ENCODE data around the gene DNAJC6. TPM values are rescaled to one million over a fixed set of nuclear protein-coding genes. Genes with fewer than 3 reads are reported as not detected.

Gene DNAJC6
- total RNA-seq = 46.5 TPM

DNA sequence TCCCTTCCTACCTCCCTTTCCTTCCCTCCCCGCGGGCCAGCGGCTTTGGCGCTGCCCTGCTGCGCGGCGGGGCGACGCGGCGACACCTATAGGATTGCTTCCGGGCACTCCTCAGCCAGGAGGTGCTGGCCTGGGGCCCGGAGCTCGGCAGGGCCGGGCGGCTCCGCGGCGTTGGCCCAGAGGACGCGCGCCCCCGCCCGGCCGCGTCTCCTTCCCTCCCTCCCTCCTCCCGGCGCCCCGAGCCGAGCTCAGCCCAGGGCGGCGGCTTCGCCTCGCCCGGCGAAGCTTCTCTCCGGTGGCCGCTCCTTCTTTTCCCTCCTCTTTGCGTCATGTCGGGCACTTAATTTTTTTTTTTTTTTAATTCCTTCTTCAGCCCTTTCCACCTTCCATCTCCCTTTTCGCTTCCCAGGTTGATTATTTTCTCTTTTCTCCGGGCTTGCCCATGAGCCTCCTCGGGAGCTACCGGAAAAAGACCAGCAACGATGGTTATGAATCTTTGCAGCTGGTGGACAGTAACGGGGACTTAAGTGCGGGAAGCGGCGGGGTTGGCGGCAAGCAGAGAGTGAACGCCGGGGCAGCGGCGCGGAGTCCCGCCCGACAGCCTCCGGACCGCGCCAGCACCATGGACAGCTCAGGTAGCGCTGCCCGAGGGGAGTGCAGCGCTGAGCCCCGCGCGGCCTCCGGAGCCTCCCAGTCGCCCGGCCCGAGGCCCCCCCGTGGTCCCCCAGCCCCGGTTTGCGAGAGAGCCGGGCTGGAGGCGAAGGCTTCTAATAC lies at the start of gene DNAJC6:
Gene DNAJC6, plus strand, starts transcription at position 240 of the 774 bp plus-strand sequence. Its CDS starts 203 bp downstream, at position 443.

DNA sequence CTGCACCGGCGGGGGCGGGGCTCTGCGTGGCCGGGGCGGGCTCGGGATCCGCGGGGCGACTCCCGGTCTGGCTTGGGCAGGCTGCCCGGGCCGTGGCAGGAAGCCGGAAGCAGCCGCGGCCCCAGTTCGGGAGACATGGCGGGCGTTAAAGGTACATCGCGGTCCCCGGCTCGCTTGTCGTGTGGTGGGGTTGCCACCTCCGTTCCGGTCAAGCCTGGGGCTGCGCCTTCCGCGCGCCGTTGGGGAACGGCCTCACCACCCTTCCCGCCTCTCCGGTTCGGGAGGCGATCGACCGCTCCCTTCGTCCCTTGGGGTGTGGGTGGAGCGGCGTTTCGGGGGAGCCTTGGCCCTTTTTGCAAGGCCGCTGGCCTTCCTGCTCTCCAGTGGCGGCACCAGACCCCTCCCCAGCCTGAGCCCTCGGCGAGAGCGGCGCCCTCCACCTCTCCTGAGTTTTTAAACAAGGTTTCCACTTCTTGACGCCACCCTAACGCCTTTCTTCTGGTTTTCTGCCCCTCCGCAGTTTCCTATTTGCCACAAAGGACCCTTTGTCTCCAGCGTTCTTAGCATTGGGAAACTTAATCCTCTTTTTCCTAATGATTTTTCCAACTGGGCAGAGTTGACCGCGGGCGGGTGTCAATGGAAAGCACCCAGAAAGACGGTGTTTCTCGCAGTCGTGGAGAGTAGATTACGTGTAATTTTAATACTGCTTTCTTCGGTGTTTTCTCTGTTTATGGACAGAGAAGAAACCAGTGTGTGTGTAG lies 111.4 kb downstream of the DNAJC6 start, which contains the start of the genes LEPR and LEPROT:
Gene LEPR, plus strand, starts transcription at position 79 of the 761 bp plus-strand sequence. CDS start 144,898 bp downstream, outside the sequence.
Gene LEPROT, plus strand, starts transcription at position 79 of the 761 bp plus-strand sequence. Its CDS starts 57 bp downstream, at position 136.

Other genes starting within 250 kb of the DNAJC6 start
- gene AK4, start 161.3 kb upstream of the DNAJC6 start, total RNA-seq = 16.9 TPM
- 73.2 TPM for gene LEPR, start 111.1 kb downstream of the DNAJC6 start, total RNA-seq
- 86.8 TPM for gene LEPROT, start 111.1 kb downstream of the DNAJC6 start, total RNA-seq

All from camera-type eye (tissue), 1 donor.